ENCODE measurements around the gene BICD1. TPM values are rescaled to one million over a fixed set of nuclear protein-coding genes. Genes with fewer than 3 reads are reported as not detected.

BICD1 gene
- total RNA-seq, 1 donor from 2014 or later: 8.5 TPM

DNA sequence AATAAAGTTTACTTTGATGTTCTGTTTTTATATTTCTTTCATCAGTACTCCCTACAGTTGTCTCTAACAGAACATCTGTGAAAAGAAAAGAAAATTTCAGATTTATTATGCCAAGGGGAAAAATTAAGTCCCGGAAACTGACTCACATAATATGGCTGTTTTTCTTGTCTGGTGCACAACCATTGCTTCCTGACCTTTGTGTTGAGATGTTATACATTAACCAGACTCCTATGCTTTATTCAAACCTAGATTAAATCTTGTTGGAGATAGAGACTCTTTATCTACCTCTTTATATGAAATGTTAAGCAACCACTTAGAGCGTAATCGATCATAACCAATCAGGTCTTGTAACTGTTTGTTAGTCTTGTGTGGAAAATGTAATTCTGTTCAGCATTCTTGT is 37.6 kb upstream of the BICD1 start:
- intact Hi-C loops (cut with micrococcal nuclease): loop anchor here (10.0 kb wide), 1 partner anchor 226 kb away; no protein-coding TSS in a partner anchor
- Histone ChIP-seq H3K27me3 (ENCODE audit: low read depth) (no peaks in the 10 kb centered on the region), H3K4me3 (no peak overlapping the region), H3K9me3 (replicated peaks) (peaks cover 7% of the 10 kb centered on the region), H3K36me3 (no peaks in the 10 kb centered on the region), H3K27ac (replicated peaks) (no peak overlapping the region), H3K4me1 (no peaks in the 10 kb centered on the region)
- no peak for DNase-seq
- TF ChIP-seq, protein P1, sequence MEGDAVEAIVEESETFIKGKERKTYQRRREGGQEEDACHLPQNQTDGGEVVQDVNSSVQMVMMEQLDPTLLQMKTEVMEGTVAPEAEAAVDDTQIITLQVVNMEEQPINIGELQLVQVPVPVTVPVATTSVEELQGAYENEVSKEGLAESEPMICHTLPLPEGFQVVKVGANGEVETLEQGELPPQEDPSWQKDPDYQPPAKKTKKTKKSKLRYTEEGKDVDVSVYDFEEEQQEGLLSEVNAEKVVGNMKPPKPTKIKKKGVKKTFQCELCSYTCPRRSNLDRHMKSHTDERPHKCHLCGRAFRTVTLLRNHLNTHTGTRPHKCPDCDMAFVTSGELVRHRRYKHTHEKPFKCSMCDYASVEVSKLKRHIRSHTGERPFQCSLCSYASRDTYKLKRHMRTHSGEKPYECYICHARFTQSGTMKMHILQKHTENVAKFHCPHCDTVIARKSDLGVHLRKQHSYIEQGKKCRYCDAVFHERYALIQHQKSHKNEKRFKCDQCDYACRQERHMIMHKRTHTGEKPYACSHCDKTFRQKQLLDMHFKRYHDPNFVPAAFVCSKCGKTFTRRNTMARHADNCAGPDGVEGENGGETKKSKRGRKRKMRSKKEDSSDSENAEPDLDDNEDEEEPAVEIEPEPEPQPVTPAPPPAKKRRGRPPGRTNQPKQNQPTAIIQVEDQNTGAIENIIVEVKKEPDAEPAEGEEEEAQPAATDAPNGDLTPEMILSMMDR (IDR thresholded peaks at IDR 0.05; ENCODE audit: borderline replicate concordance): no peak

DNA sequence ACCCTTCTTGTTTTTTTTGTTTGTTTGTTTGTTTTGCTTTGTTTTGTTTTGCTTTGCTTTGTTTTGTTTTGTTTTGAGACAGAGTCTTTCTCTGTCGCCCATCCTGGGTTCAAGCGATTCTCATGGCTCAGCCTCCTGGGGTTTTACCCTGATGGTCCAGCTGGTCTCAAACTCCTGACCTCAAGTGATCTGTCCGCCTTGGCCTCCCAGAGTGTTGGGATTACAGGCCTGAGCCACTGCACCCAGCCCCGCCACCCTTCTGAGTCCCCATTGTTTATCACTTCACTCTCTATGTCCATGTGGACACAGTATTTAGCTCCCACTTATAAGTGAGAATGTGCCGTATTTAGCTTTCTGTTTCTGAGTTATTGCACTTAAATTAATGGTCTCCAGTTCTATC is 36.9 kb upstream of the BICD1 start:
- H3K27ac ChIP-seq (replicated peaks): no peak overlapping the region
- intact Hi-C loops (cut with micrococcal nuclease): loop anchor here (10.0 kb wide), 1 partner anchor 225 kb away; no protein-coding TSS in a partner anchor
- no peaks in the 10 kb centered on the region for H3K36me3 ChIP-seq
- DNase-seq: no peak
- TF ChIP-seq, protein P1 (IDR thresholded peaks at IDR 0.05; ENCODE audit: borderline replicate concordance): no peak
- peaks cover 10% of the 10 kb centered on the region for H3K9me3 ChIP-seq (replicated peaks)
- no peaks in the 10 kb centered on the region for H3K4me1 ChIP-seq
- H3K4me3 ChIP-seq: no peak overlapping the region
- H3K27me3 ChIP-seq (ENCODE audit: low read depth): no peaks in the 10 kb centered on the region

DNA sequence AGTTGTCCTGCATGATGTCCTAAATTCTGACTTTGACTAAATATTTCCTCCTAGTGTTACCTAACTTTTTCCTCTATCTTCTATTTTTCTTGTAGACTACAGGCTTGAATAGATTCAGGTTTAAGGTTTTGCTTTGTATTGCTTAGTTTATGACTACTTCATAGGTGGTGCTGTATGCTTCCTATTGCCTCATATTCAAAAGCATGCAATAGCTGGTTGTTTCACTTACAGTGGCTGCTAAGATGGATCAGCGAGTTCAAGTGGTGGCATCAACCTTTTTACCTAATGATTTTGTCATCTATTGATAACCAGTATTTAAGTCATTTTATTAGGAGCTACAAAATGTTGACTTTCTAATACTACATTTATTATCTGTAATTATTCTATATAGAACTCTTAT is 36.3 kb upstream of the BICD1 start:
- no peak overlapping the region for H3K27ac ChIP-seq (replicated peaks)

DNA sequence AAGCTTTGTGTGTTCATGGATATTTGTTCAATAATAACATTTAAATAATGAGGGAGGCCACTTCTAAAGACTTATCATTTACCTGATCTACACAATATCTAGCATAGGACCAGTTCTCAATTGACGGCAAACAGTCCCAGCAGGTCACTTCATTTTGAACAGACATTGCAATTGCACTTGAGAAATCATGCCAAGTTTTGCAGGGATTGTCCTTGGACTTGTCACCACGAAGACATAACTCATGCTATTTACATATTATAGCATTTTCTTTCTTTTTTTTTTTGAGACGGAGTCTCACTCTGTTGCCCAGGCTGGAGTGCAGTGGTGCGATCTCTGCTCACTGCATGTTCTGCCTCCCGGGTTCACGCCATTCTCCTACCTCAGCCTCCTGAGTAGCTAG is 34.5 kb upstream of the BICD1 start:
- no peaks in the 10 kb centered on the region for H3K27me3 ChIP-seq (ENCODE audit: low read depth)
- no peaks in the 10 kb centered on the region for H3K36me3 ChIP-seq
- no peak overlapping the region for H3K27ac ChIP-seq (replicated peaks)
- no peaks in the 10 kb centered on the region for H3K4me1 ChIP-seq
- intact Hi-C loops (cut with micrococcal nuclease): no loop called here
- no peak overlapping the region for H3K4me3 ChIP-seq
- DNase-seq: no peak
- TF ChIP-seq, protein P1 (IDR thresholded peaks at IDR 0.05; ENCODE audit: borderline replicate concordance): no peak
- peaks cover 10% of the 10 kb centered on the region for H3K9me3 ChIP-seq (replicated peaks)

More for the DNA sequence above, 36.3 kb upstream of the BICD1 start:
- H3K9me3 ChIP-seq (replicated peaks): peaks cover 10% of the 10 kb centered on the region
- no peak for DNase-seq
- TF ChIP-seq, protein P1 (IDR thresholded peaks at IDR 0.05; ENCODE audit: borderline replicate concordance): no peak
- H3K4me3 ChIP-seq: no peak overlapping the region
- H3K36me3 ChIP-seq: no peaks in the 10 kb centered on the region
- H3K4me1 ChIP-seq: no peaks in the 10 kb centered on the region
- no peaks in the 10 kb centered on the region for H3K27me3 ChIP-seq (ENCODE audit: low read depth)
- intact Hi-C loops (cut with micrococcal nuclease): no loop called here

DNA sequence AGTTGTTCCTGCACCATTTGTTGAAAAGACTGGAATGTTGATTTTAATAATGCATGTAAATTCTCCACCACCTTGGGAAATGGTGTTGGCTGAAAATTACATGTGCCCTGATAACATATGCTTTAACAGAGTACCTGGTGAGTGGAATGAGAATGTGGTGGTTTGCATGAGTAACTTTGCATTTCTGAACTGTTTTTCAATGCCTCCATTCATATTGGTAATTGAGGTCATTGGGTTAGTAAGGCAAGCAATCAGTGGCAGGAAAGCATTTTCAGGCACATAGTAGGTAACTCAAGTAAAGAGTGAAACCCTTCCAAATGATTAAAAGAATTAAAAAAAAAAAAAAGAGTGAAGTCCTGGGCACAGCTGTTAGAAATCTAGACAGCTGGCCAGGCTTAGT is 32.2 kb upstream of the BICD1 start:
- Histone ChIP-seq H3K27ac (replicated peaks) (no peak overlapping the region), H3K9me3 (replicated peaks) (peaks cover 10% of the 10 kb centered on the region), H3K4me3 (no peak overlapping the region), H3K4me1 (no peaks in the 10 kb centered on the region), H3K27me3 (ENCODE audit: low read depth) (no peaks in the 10 kb centered on the region), H3K36me3 (no peaks in the 10 kb centered on the region)
- intact Hi-C loops (cut with micrococcal nuclease): no loop called here
- TF ChIP-seq, protein P1 (IDR thresholded peaks at IDR 0.05; ENCODE audit: borderline replicate concordance): no peak
- no peak for DNase-seq

Data from left ventricle myocardium inferior (tissue), 1 donor.